Measurements from ENCODE around the gene CDC27.
"Not testable (repeated sequence)": the region's sequence is repeated elsewhere in the genome, so short reads cannot be mapped to it uniquely, and the experiment has no call there.

The CDC27 gene

GRCh38 chr17:47134354-47134753 is 54.7 kb downstream of the CDC27 start:
- DNase-seq (ENCODE audit: low spot score), result not testable (repeated sequence)

GRCh38 chr17:47131761-47132160 is 57.3 kb downstream of the CDC27 start:
- no peak for DNase-seq (ENCODE audit: low spot score)

GRCh38 chr17:47126835-47127234 is 62.3 kb downstream of the CDC27 start:
- DNase-seq (ENCODE audit: low spot score), result not testable (repeated sequence)

- DNase-seq (ENCODE audit: low spot score), result not testable (repeated sequence)
Measured at GRCh38 chr17:47123262-47123661, 65.8 kb downstream of the CDC27 start.

- DNase-seq (ENCODE audit: low spot score), result no peak
Measured at GRCh38 chr17:47120521-47121095, 68.5 kb downstream of the CDC27 start.

- DNase-seq (ENCODE audit: low spot score), result no peak
Measured at GRCh38 chr17:47119746-47120520, 69.2 kb downstream of the CDC27 start.

- DNase-seq (ENCODE audit: low spot score), result no peak
Measured at GRCh38 chr17:47117386-47117785, 71.7 kb downstream of the CDC27 start.

- no peak for DNase-seq (ENCODE audit: low spot score)
Measured at GRCh38 chr17:47106130-47106529, 83.0 kb downstream of the CDC27 start.

GRCh38 chr17:47105246-47105645 is 83.8 kb downstream of the CDC27 start:
- DNase-seq (ENCODE audit: low spot score), result not testable (repeated sequence)

GRCh38 chr17:47102914-47103313 is 86.2 kb downstream of the CDC27 start:
- DNase-seq (ENCODE audit: low spot score), result no peak

- DNase-seq (ENCODE audit: low spot score), result peak; percentile 93
Measured at GRCh38 chr17:47099987-47100711, 88.9 kb downstream of the CDC27 start.

GRCh38 chr17:47099451-47099986 is 89.6 kb downstream of the CDC27 start:
- no peak for DNase-seq (ENCODE audit: low spot score)

- no peak for DNase-seq (ENCODE audit: low spot score)
Measured at GRCh38 chr17:47096343-47096742, 92.8 kb downstream of the CDC27 start.

- DNase-seq (ENCODE audit: low spot score), result no peak
Measured at GRCh38 chr17:47095268-47095667, 93.8 kb downstream of the CDC27 start.

- no peak for DNase-seq (ENCODE audit: low spot score)
Measured at GRCh38 chr17:47087093-47087492, 102.0 kb downstream of the CDC27 start.

- no peak for DNase-seq (ENCODE audit: low spot score)
Measured at GRCh38 chr17:47085736-47086135, 103.4 kb downstream of the CDC27 start.

- no peak for DNase-seq (ENCODE audit: low spot score)
Measured at GRCh38 chr17:47078801-47079200, 110.3 kb downstream of the CDC27 start.

- DNase-seq (ENCODE audit: low spot score), result no peak
Measured at GRCh38 chr17:47077576-47077975, 111.5 kb downstream of the CDC27 start.

GRCh38 chr17:47076171-47076570 is 112.9 kb downstream of the CDC27 start:
- DNase-seq (ENCODE audit: low spot score), result no peak

- DNase-seq (ENCODE audit: low spot score), result not testable (repeated sequence)
Measured at GRCh38 chr17:47074361-47074760, 114.7 kb downstream of the CDC27 start.

- DNase-seq (ENCODE audit: low spot score), result not testable (repeated sequence)
Measured at GRCh38 chr17:47073629-47074028, 115.5 kb downstream of the CDC27 start.

- no peak for DNase-seq (ENCODE audit: low spot score)
Measured at GRCh38 chr17:47072886-47073285, 116.2 kb downstream of the CDC27 start.

GRCh38 chr17:47071171-47071570 is 117.9 kb downstream of the CDC27 start:
- not testable (repeated sequence) for DNase-seq (ENCODE audit: low spot score)

Data from CD4-positive, alpha-beta T cell treated with Interleukin-2 at 100 ng/mL for 4 hours (primary cell).